H1 (cell line): ENCODE results near the gene GTF3C5. TPM values are rescaled to one million over a fixed set of nuclear protein-coding genes. Genes with fewer than 3 reads are reported as not detected.

Experiments used
- CTCF ChIA-PET: fragments of 300-600 bp; sonication (Branson Sonifier 250); formaldehyde crosslinking; loops from one replicate; lab custom pipeline; 2021; ENCODE audit not compliant: partially characterized antibody; lab: Charles Lee
- POLR2A ChIA-PET: fragments of 300-600 bp; sonication (Branson Sonifier 250); formaldehyde crosslinking; loops from one replicate; lab custom pipeline; 2021; ENCODE audit warnings: inconsistent platforms; ENCODE audit not compliant: partially characterized antibody; lab: Charles Lee
- DNase-seq, 2 experiments: peaks; one replicate each; pipeline versions ENCODE4 v3.0.0 to v3.0.0-alpha.2; 2010 to 2022; ENCODE audit warnings: low spot score in 2 of 2, low read depth in 1 of 2, mixed read lengths in 1 of 2
- FAIRE-seq: peaks from 2 replicates; lab custom pipeline; 2011; peaks lifted over from hg19 to GRCh38; lab: Jason Lieb, UNC
- H2AFZ ChIP-seq: 2 replicates; pipeline ENCODE4 v1.8.1; 2012; ENCODE audit warnings: low read length, inconsistent platforms
- H2AK5ac ChIP-seq: 2 replicates; pipeline ENCODE4 v1.6.1; 2013; ENCODE audit warnings: low read depth, low read length
- H2BK120ac ChIP-seq: replicated peaks from 2 replicates; pipeline ENCODE3; 2013; ENCODE audit warnings: low read depth, low read length, inconsistent platforms
- H2BK12ac ChIP-seq: 2 replicates; pipeline ENCODE4 v1.6.1; 2013; ENCODE audit warnings: low read depth, low read length
- H2BK15ac ChIP-seq: 2 replicates; pipeline ENCODE4 v1.6.1; 2013; ENCODE audit warnings: low read length
- H2BK20ac ChIP-seq: 2 replicates; pipeline ENCODE4 v1.6.1; 2013; ENCODE audit warnings: low read length
- H2BK5ac ChIP-seq: 2 replicates; pipeline ENCODE4 v1.6.1; 2013; ENCODE audit warnings: low read depth, low read length
- H3K14ac ChIP-seq: 2 replicates; pipeline ENCODE4 v1.6.1; 2013; ENCODE audit warnings: inconsistent platforms; ENCODE audit not compliant: insufficient read length
- H3K18ac ChIP-seq: 2 replicates; pipeline ENCODE4 v1.6.1; 2013; ENCODE audit warnings: low read length; ENCODE audit errors: extremely low read depth
- H3K23ac ChIP-seq: 2 replicates; pipeline ENCODE4 v1.6.1; 2013; ENCODE audit warnings: inconsistent platforms; ENCODE audit not compliant: insufficient read length
- H3K23me2 ChIP-seq: 2 replicates; pipeline ENCODE4 v1.6.1; 2013; ENCODE audit warnings: low read depth, low read length
- H3K27ac ChIP-seq: 2 replicates; pipeline ENCODE4 v1.6.1; 2011; ENCODE audit warnings: low read depth, low read length, inconsistent platforms
- H3K27me3 ChIP-seq, 4 experiments: replicated peaks in 1 of 4; 1 replicate in 1 of 4; 2 replicates in 3 of 4; pipeline versions ENCODE4 v1.6.1 to v1.8.1; 2011 to 2013; ENCODE audit warnings: low read length in 3 of 4, mild to moderate bottlenecking in 3 of 4, inconsistent platforms in 2 of 4, mixed read lengths in 2 of 4, moderate library complexity in 1 of 4; ENCODE audit not compliant: control insufficient read depth in 3 of 4, insufficient read depth in 3 of 4; ENCODE audit errors: extremely low read depth in 1 of 4
- H3K36me3 ChIP-seq, 4 experiments: 2 replicates each; pipeline versions ENCODE4 v1.6.1 to v1.8.1; 2011 to 2013; ENCODE audit warnings: mild to moderate bottlenecking in 4 of 4, low read length in 3 of 4, moderate library complexity in 2 of 4, control low read depth in 1 of 4, inconsistent platforms in 1 of 4; ENCODE audit not compliant: insufficient read depth in 4 of 4, control insufficient read depth in 2 of 4
- H3K4ac ChIP-seq: replicated peaks from 2 replicates; pipeline ENCODE3; 2013; ENCODE audit warnings: low read length, low read depth, mixed read lengths, inconsistent platforms; ENCODE audit not compliant: insufficient read length
- H3K4me1 ChIP-seq, 4 experiments: replicated peaks in 1 of 4; 1 replicate in 1 of 4; 2 replicates in 3 of 4; pipeline versions ENCODE4 v1.6.1 to v1.8.1; 2011 to 2013; ENCODE audit warnings: low read length in 3 of 4, inconsistent platforms in 2 of 4, mixed read lengths in 1 of 4; ENCODE audit not compliant: insufficient read depth in 4 of 4, control insufficient read depth in 3 of 4
- H3K4me2 ChIP-seq, 2 experiments: 2 replicates each; pipeline versions ENCODE4 v1.6.1 to v1.8.1; 2011 to 2013; ENCODE audit warnings: low read depth in 2 of 2, low read length in 2 of 2, control low read depth in 1 of 2, inconsistent platforms in 1 of 2, mild to moderate bottlenecking in 1 of 2; ENCODE audit not compliant: insufficient read depth in 1 of 2
- H3K4me3 ChIP-seq, 4 experiments: fragments of 200-600, 300-600 bp in 1 of 4; sonication (generic), shearing (Covaris generic), sonication (Bioruptor Twin) in 1 of 4; 2 replicates each; pipeline versions ENCODE4 v1.5.1 to v1.8.1; 2011 to 2016; ENCODE audit warnings: low read length in 4 of 4, low read depth in 3 of 4, control low read depth in 2 of 4, inconsistent platforms in 2 of 4, mild to moderate bottlenecking in 2 of 4, mixed read lengths in 1 of 4, moderate library complexity in 1 of 4; ENCODE audit not compliant: insufficient read depth in 2 of 4; ENCODE audit errors: extremely low read depth in 1 of 4
- H3K56ac ChIP-seq: replicated peaks from 2 replicates; pipeline ENCODE3; 2013; ENCODE audit warnings: low read depth, mild to moderate bottlenecking, mixed read lengths, low read length, inconsistent platforms; ENCODE audit not compliant: insufficient read length
- H3K79me1 ChIP-seq: 2 replicates; pipeline ENCODE4 v1.6.1; 2013; ENCODE audit warnings: low read depth, low read length, control low read depth
- H3K79me2 ChIP-seq, 2 experiments: 2 replicates each; pipeline versions ENCODE4 v1.6.1 to v1.8.1; 2012 to 2013; ENCODE audit warnings: low read length in 2 of 2, mild to moderate bottlenecking in 2 of 2, inconsistent platforms in 1 of 2; ENCODE audit not compliant: insufficient read depth in 2 of 2, control insufficient read depth in 1 of 2
- H3K9ac ChIP-seq, 4 experiments: replicated peaks in 1 of 4; 1 replicate in 1 of 4; 2 replicates in 3 of 4; pipeline versions ENCODE4 v1.6.1 to v1.8.1; 2011 to 2013; ENCODE audit warnings: low read depth in 3 of 4, low read length in 3 of 4, control low read depth in 2 of 4, mild to moderate bottlenecking in 2 of 4, moderate library complexity in 2 of 4, inconsistent platforms in 1 of 4; ENCODE audit errors: extremely low read depth in 1 of 4
- H3K9me3 ChIP-seq, 2 experiments: 2 replicates each; pipeline versions ENCODE4 v1.6.1 to v1.8.1; 2012 to 2013; ENCODE audit warnings: mild to moderate bottlenecking in 2 of 2, moderate library complexity in 2 of 2, control low read depth in 1 of 2, inconsistent platforms in 1 of 2, low read depth in 1 of 2, low read length in 1 of 2, mixed read lengths in 1 of 2; ENCODE audit not compliant: insufficient read depth in 2 of 2
- H4K20me1 ChIP-seq, 2 experiments: replicated peaks in 1 of 2; 2 replicates each; pipeline versions ENCODE3 to v1.8.1; 2011 to 2013; ENCODE audit warnings: inconsistent platforms in 2 of 2, low read length in 2 of 2, mild to moderate bottlenecking in 1 of 2; ENCODE audit not compliant: insufficient read depth in 2 of 2, control insufficient read depth in 1 of 2
- H4K5ac ChIP-seq: 2 replicates; pipeline ENCODE4 v1.6.1; 2013; ENCODE audit warnings: low read length, low read depth, mixed read lengths, inconsistent platforms; ENCODE audit not compliant: insufficient read length
- H4K8ac ChIP-seq: 2 replicates; pipeline ENCODE4 v1.8.0; 2013; ENCODE audit warnings: mild to moderate bottlenecking, moderate library complexity, low read length, inconsistent platforms; ENCODE audit not compliant: insufficient read depth; ENCODE audit errors: extremely low read depth
- H4K91ac ChIP-seq: replicated peaks from 2 replicates; pipeline ENCODE3; 2013; ENCODE audit warnings: low read length, mixed read lengths, inconsistent platforms; ENCODE audit not compliant: insufficient read length
- ATF2 ChIP-seq: IDR thresholded peaks from 2 replicates; pipeline ENCODE4 v1.6.1; 2012; ENCODE audit warnings: low read length, inconsistent platforms
- CBX8 ChIP-seq: fragments of 300-800, 300-1000 bp; sonication (generic); IDR thresholded peaks from 2 replicates; pipeline ENCODE4 v1.7.1; 2016; ENCODE audit warnings: low read depth, low read length, borderline replicate concordance
- EP300 ChIP-seq, 2 experiments: IDR thresholded peaks; 1 replicate in 1 of 2; 2 replicates in 1 of 2; pipeline ENCODE4 v1.6.1; 2011 to 2012; ENCODE audit warnings: low read depth in 2 of 2, low read length in 2 of 2, mild to moderate bottlenecking in 2 of 2, borderline replicate concordance in 1 of 2, inconsistent platforms in 1 of 2, moderate library complexity in 1 of 2
- GTF2F1 ChIP-seq: IDR thresholded peaks from 2 replicates; pipeline ENCODE4 v1.6.1; 2012; ENCODE audit warnings: low read depth, low read length, improper control_type of control experiment, borderline replicate concordance
- HDAC2 ChIP-seq, 2 experiments: fragments of 300-600 bp in 1 of 2; sonication (generic) in 1 of 2; IDR thresholded peaks; 2 replicates each; pipeline ENCODE4 v1.6.1; 2011 to 2012; ENCODE audit warnings: low read depth in 2 of 2, low read length in 2 of 2, mild to moderate bottlenecking in 2 of 2, moderate library complexity in 2 of 2, borderline replicate concordance in 1 of 2, inconsistent platforms in 1 of 2
- KDM5A ChIP-seq: fragments of 200-600 bp; IDR thresholded peaks from 2 replicates; pipeline ENCODE4 v1.7.1; 2012; ENCODE audit warnings: mild to moderate bottlenecking, low read length, inconsistent platforms, mixed read lengths
- POLR2A ChIP-seq, 2 experiments: IDR thresholded peaks; 1 replicate in 1 of 2; 2 replicates in 1 of 2; pipeline ENCODE4 v1.6.1; 2011; ENCODE audit warnings: low read depth in 2 of 2, low read length in 2 of 2, mild to moderate bottlenecking in 2 of 2; ENCODE audit errors: control extremely low read depth in 1 of 2
- SAP30 ChIP-seq: fragments of 300-600 bp; sonication (generic); IDR thresholded peaks from 2 replicates; pipeline ENCODE4 v1.7.1; 2012; ENCODE audit warnings: low read length, moderate library complexity, mild to moderate bottlenecking, inconsistent platforms; ENCODE audit not compliant: insufficient read depth, insufficient replicate concordance
- SP4 ChIP-seq: IDR thresholded peaks from 2 replicates; pipeline ENCODE4 v1.6.1; 2012; ENCODE audit warnings: low read length, inconsistent platforms
- USF2 ChIP-seq: IDR thresholded peaks from 2 replicates; pipeline ENCODE4 v1.6.1; 2011; ENCODE audit warnings: low read length, improper control_type of control experiment
- WGBS, 2 experiments: shearing (Covaris generic) in 1 of 2; methylation state at CpG; one replicate each; pipeline versions ENCODE4 v1.1.6 to v1.1.7; 2013 to 2015; ENCODE audit warnings: low lambda C conversion rate in 2 of 2, mixed read lengths in 2 of 2, inconsistent platforms in 1 of 2, low coverage in 1 of 2, missing lambda C conversion rate in 1 of 2; ENCODE audit not compliant: insufficient replicate concordance in 2 of 2, insufficient coverage in 1 of 2, insufficient read length in 1 of 2; ENCODE audit errors: extremely low coverage in 1 of 2, missing lambda C conversion rate in 1 of 2; 5-methylcytosine and 5-hydroxymethylcytosine counted together
- polyA plus RNA-seq, 7 experiments: library from polyadenylated mRNA; depleted of rRNA in 3 of 7; stranded (reverse) in 5 of 7; unstranded in 2 of 7; fragments of >200 nt in 5 of 7; fragments of 200-250 nt in 2 of 7; gene quantifications; 1 replicate in 5 of 7; 2 replicates in 1 of 7; 4 replicates in 1 of 7; pipeline versions ENCODE4 v1.2.1 to v1.2.3, GENCODE V29; 2011 to 2013; ENCODE audit warnings: missing spikeins in 2 of 7, mixed read lengths in 2 of 7
- total RNA-seq: library from RNA; stranded (reverse); fragmentation: NEBNext Ultra II Directional; extraction: Animal tissue kit (Norgen Biotek cat#: 25700); gene quantifications from 2 replicates; pipeline ENCODE4 v1.2.1, GENCODE V29; 2021

GTF3C5 gene
- total and polyA plus RNA-seq, 2 of the 8 experiments (the other 6 are each of a cell fraction or from before 2014, with no cell fraction given), result 78.7 to 87.1 TPM

- no peaks in the 10 kb centered on the region for H3K27me3 ChIP-seq
- H2AFZ ChIP-seq, result no peak overlapping the region
- no peak overlapping the region for H3K18ac ChIP-seq
- no peak overlapping the region for H3K9ac ChIP-seq
- H3K56ac ChIP-seq, result no peak overlapping the region
- peaks cover 9 to 22% (median 15%) of the 10 kb centered on the region in 4 experiments; a peak in 5 of 8 replicates for H3K36me3 ChIP-seq
- H3K79me2 ChIP-seq, result no peaks in the 10 kb centered on the region
- H3K14ac ChIP-seq, result no peak overlapping the region
- POLR2A ChIA-PET, result interaction anchor here (0.5 to 1.9 kb wide), 7 partner anchors 11 to 341 kb away, joined by 3 to 7 read pairs (median 4); no protein-coding TSS in a partner anchor
- no peak overlapping the region for H3K4me3 ChIP-seq
- H4K20me1 ChIP-seq, result peaks cover 0 to 7% of the 10 kb centered on the region in 2 experiments
- H4K5ac ChIP-seq, result no peak overlapping the region
- H2BK20ac ChIP-seq, result no peak overlapping the region
- no peak overlapping the region for H2BK5ac ChIP-seq
- H2BK120ac ChIP-seq, result no peak overlapping the region
- H3K4ac ChIP-seq, result no peak overlapping the region
- DNase-seq, result no peak
- no peak overlapping the region for H4K91ac ChIP-seq
- H3K9me3 ChIP-seq, result no peaks in the 10 kb centered on the region
- no peak for TF ChIP-seq KDM5A
- no peak for TF ChIP-seq POLR2A (IDR thresholded peaks at IDR 0.05; ENCODE audit: control extremely low read depth in 1 of 2, low read depth in 2 of 2, low read length in 2 of 2)
- TF ChIP-seq GTF2F1, result no peak
- TF ChIP-seq USF2, result no peak
- no peak for TF ChIP-seq EP300 (IDR thresholded peaks at IDR 0.05; ENCODE audit: borderline replicate concordance in 1 of 2, low read depth in 2 of 2, low read length in 2 of 2)
- no peak for TF ChIP-seq SP4
- no peak for TF ChIP-seq CBX8
- no peak for TF ChIP-seq ATF2
- no peak for TF ChIP-seq HDAC2 (IDR thresholded peaks at IDR 0.05; ENCODE audit: borderline replicate concordance in 1 of 2, low read depth in 2 of 2, low read length in 2 of 2)
- TF ChIP-seq SAP30, result no peak
- H3K23me2 ChIP-seq, result no peaks in the 10 kb centered on the region
- no peak overlapping the region for H2AK5ac ChIP-seq
- peak overlapping the region; percentile 14; the same call in 1 of the 2 replicates for H4K8ac ChIP-seq
- no peak overlapping the region; the same call in 1 of the 2 replicates for H3K27ac ChIP-seq
- 0 out of 2 replicates have a peak, but pooled peaks cover 2% of the 10 kb centered on the region for H3K79me1 ChIP-seq
- no peak overlapping the region for H2BK12ac ChIP-seq
- WGBS, 2 experiments, result 58% methylated on average over 7 of the region's 7 CpGs; no CpG with 5 or more reads in 1 of the 2 experiments
- peaks cover 6 to 23% (median 13%) of the 10 kb centered on the region in 4 experiments for H3K4me1 ChIP-seq
- CTCF ChIA-PET, result interaction anchor here (0.7 to 1.5 kb wide), 9 partner anchors 11 to 87 kb away, joined by 3 to 10 read pairs (median 4); no protein-coding TSS in a partner anchor
- H3K23ac ChIP-seq, result no peak overlapping the region
- H2BK15ac ChIP-seq, result no peak overlapping the region
- FAIRE-seq, result no peak
- peak overlapping the region; percentile 13 to 21; a peak in 1 of 4 replicates for H3K4me2 ChIP-seq
These were observed 28.8 kb downstream of the GTF3C5 start for GRCh38 chr9:133059623-133060022.
